ENCODE data around the gene MPC1.
A peak's percentile ranks its signal among the peaks of the same experiment; 100 is the strongest.

DNA sequence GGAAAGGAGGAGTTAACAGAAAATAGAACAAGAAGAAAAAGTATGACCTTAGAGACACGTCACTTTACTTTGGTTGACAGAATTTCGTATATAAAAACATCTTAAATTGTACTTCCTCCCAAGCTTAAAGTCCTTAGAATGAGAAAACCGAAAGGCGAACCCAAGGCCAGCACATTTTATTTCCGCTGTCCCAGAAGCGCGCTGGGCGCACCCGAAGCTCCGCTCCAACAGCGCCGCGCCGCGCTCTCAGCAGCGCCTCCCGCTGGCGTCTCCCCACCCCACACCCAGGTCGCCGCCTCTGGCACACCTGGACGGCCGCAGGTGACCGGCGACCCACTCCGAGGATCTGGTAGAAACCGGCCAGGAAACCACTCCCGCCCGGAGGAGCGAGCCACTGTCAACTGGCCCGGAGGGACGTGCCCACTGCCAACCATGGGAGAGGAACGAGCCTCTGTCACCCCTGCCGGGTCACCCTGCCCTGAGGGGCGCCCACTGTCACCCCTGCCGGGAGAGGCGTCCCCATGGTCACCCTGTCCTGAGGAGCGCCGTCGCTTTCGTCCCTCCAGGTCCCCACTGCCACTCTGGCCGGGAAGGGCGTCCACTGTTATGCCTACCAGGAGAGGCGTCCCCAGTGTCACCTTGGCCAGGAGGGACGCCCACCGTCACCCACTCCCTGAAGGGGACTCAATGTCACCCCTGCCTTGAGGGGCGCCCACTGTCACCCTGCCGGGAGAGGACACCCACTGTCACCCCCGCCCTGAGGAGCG lies 824 bp downstream of the MPC1 start:
- TF ChIP-seq, protein P1, sequence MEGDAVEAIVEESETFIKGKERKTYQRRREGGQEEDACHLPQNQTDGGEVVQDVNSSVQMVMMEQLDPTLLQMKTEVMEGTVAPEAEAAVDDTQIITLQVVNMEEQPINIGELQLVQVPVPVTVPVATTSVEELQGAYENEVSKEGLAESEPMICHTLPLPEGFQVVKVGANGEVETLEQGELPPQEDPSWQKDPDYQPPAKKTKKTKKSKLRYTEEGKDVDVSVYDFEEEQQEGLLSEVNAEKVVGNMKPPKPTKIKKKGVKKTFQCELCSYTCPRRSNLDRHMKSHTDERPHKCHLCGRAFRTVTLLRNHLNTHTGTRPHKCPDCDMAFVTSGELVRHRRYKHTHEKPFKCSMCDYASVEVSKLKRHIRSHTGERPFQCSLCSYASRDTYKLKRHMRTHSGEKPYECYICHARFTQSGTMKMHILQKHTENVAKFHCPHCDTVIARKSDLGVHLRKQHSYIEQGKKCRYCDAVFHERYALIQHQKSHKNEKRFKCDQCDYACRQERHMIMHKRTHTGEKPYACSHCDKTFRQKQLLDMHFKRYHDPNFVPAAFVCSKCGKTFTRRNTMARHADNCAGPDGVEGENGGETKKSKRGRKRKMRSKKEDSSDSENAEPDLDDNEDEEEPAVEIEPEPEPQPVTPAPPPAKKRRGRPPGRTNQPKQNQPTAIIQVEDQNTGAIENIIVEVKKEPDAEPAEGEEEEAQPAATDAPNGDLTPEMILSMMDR (IDR thresholded peaks at IDR 0.05; ENCODE audit: low read length) = peak; percentile 61
- TF ChIP-seq EZH2phosphoT487 (IDR thresholded peaks at IDR 0.05; ENCODE audit: low read length) = no peak
